ENCODE measurements around the gene LYL1.
A peak's percentile ranks its signal among the peaks of the same experiment; 100 is the strongest.

Gene LYL1

DNA sequence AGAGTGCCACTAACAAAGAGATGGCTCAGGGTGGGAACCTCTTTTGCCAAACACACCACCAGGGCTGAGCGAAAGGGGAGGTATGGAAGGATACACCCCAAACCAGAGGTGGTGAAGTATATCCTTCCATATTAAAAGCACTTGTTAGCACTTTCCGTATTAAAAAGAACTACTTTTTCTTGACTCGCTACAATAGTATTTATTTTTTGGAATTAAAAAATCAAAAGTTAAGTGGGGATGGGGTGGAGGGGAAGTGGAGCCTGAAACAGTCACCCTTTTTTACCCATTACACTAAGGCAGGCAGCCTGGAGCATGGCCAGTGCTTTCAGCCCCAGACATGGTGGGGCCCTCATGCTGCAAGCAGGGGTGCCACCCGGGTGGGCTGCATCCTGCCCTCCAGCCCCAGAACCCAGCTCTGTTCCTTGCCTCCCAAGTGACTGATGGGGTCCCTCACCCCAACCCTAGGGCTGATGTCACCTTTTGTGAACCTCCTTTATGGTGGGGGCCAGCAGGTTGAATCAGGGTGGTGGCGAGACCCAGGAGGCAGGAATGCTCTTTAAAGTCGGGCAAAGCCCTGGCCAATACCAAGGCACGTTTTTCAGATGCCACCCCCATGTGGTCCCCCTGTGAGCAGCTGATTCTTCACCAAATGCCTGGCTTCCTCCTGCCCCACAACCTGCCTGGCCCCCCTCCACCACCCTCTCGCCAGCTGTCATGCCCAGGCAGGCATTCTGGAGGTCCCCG is 31.0 kb downstream of the LYL1 start:
- no peak for DNase-seq

GRCh38 chr19:13070425-13071140 is 32.1 kb downstream of the LYL1 start:
- no peak for DNase-seq

GRCh38 chr19:13069415-13070359 is 33.0 kb downstream of the LYL1 start:
- DNase-seq: no peak

DNA sequence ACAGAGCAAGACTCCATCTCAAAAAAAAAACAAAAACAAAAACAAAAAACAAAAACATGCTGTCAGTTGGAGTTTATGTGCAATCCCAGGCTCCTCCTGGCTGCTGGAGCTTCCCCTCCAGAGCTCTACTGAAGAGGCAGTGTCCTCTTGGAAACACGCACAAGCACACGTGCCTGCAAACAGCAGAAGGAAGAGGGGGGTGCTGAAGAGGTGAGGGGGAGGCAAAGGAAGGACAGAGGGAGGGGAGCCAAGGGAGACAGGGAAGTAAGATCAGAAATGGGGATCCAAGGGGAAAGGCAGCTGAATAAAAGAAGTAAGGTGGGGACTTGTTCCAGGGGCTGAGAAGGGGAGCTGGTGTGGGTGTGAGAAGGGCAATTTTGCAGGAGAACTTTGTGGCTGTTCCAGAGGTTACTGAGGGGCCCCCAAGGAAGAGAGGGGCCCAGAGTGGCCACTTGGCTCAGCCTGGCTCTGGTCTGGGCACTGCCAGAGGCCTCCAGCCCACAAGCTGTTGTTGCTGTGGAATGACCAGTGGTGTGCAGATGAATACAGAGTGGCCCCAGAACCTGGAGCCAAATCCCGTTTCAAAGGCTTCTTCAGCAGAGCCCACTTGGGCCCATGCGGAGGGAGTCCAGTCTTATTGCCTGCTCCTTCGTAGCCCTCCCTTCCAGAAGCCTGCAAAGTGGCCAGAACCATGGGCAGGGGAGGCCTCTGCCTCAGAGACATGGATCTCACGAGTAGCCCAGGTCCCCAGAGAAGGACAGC is 34.4 kb downstream of the LYL1 start:
- DNase-seq: no peak

DNA sequence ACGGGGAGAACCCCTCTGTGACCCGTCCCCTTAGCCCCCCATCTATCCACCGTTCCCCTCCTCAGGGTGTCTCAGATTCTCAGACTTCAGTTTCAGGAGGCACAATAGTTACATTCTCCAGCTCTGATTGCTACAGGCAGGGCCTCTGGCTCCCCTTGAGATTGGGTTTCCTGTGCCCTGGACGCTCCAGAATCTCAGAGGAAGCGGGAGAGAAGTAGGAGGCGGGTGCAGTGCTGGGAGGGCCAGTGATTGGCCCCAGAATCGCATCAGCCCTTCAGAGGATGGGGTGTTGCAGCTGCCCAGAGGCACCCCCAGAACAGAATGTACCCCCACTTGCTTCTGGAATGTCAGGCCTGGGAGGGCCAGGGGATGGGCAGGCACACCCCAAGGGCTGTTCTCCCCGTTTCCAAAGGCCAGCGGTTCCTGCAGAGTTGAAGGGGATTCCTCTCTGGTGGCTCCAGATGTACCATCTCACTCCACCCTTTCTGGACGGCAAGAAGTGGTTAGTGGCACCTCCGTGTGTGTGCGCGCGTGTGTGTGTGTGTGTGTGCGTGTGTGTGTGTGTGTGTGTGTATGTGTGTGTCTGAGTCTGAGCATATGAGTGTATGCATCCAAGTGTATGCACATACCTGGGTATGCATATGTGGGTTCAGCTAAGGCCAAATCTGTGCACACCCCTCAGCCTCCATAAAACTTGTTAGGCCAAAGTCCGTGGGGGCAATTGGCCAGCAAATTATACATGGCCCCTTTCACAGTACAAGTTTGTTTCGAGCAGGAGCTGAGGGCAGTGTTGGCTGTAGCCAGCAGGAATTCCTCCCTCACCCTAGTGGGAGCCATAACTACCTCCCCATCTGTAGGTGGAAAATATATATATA is 35.5 kb downstream of the LYL1 start:
- DNase-seq: no peak

GRCh38 chr19:13066226-13066625 is 36.4 kb downstream of the LYL1 start:
- DNase-seq: no peak

- no peak for DNase-seq
Measured at GRCh38 chr19:13064092-13064489, 38.6 kb downstream of the LYL1 start.

GRCh38 chr19:13063461-13064091 is 39.1 kb downstream of the LYL1 start:
- no peak for DNase-seq

DNA sequence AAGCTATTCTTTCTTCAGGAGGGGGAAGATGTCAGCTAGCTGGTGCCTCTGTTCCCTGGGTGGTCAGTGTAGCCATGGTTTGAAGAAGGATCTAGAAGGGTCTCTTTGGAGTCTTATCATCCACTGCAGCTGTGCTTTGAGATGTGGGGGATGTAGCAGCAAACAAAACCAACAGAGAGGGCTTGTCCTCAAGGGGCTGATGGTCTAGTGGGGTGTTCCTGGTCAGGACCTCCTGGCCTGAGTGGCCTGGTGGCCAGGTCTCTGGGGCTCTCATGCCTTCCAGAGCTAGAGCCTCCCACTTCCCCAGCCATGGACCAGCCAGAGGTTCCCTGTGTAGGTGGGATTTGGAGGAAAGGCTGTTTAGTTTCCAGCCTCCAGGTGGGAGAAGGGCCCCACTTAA is 40.3 kb downstream of the LYL1 start:
- no peak for DNase-seq

DNA sequence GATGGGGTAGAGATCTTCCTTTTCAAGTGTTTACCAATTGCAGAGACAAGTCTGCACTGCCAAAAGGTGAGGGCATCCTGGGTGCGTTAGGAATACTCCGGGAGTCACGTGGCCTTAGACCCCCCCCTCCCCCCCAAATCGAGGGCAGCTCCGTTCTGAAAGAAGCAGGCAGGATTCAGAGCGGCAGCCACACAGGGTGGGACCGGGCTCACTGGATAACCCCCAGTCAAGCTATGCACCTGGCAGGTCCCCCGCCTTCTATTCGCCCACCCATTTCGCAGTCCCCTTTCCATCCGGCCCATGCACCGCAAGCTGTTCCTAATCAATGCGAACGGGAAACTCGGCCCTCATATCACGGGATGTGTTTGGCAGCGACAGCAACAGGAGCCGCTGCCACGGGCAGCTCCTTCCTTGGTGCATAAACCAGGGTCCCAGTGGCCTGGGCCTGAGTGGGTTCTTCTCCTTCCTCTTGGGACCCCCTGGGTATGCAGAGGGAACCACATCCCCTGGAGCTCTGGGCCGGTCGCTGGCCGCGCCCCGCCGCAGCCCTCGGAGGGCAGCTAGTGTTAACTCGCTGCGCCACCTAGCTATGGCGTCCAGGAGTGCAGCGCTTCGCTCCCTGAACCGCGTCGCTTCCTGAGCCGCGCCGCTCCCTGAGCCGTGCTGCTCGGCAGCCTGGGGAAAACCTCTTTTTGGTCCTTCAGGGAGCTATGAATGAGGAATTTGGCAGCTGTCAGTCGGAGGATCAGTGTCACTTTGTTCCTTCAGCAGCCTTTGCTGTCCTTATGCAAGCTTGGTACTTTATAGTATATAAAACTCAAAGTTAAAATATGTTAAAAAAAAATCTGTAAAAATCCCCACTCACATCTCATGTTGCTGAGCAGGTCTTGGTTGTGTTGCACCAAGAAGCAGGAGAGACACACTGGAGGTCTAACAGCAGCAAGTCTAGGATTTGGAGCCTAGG is 41.4 kb downstream of the LYL1 start:
- peak; percentile 64 for DNase-seq

GRCh38 chr19:13060233-13060963 is 42.3 kb downstream of the LYL1 start:
- DNase-seq: no peak

DNA sequence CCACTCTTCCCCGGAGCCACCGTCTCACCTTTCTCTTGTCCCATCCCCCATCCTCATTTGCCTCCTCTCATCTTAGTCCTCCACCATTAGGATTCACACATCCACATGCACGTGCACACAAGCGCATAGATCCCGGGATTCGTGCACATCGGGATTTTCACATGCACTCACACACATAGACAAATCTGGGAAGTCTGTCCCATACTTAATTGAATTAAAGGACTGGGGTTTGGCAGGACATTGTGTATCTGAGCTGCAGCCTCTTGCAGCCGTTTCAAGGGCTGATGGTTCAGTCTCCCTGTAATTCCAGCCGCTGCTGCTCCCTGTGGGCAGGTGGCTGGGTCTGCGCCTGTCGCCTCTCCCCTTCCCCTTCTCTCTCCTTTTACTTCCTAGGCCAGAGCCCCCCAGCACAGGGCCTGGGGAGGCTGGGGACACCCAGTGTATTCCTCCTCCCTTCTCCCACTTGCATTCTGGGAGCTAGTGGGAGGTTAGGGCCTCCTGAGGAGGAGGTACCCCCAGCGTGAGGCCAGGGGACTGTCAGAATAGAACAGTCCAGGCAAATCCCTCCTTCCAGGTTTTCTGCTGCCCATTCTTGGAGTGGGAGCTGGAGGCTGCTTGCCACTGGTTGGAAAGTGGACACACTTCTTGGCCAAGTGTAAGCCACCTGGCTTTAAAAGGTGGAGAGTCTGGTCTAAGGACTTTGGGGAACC is 43.6 kb downstream of the LYL1 start:
- DNase-seq: no peak

DNA sequence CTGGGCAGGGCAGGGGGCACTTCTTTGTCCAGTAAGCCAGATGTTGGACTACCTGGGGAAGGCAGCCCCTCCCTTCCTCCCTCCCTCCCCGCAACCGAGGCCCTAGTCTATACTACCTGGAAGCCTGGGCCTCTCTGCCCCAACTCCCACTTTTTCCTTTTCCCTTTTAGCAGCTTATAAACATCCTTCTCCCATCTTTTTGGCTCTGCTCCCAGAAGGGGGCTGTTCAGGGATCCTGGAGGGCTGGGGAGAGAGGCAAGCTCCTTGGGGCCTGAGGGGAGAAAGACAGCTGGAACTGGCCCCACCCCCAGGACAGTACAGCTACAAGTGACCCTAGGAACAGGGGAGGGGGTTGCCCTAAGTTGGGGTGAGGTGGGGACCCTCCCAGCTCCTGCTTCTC is 44.9 kb downstream of the LYL1 start:
- no peak for DNase-seq

DNA sequence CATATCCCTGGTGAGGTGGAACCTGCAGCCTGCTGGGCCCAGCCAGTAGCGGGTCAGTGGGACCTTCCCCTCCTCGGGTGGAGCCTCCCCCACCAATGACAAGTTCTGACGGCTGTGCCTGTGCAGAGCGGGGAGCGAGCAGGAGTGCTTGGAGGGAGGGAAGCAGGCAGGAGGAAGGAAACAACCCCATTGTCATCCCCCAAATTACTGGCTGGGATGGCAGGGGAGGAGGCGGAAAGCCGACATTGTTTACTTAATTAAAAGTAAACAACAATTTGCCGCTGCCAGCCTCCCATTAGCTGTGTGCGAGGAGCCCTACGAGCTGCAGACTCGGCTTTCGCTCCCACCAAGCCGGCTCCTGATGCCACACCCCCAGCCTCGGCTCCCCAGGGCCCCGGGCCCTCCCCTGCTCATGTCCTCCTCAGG is 45.5 kb downstream of the LYL1 start:
- DNase-seq: no peak

GRCh38 chr19:13056052-13056660 is 46.5 kb downstream of the LYL1 start:
- no peak for DNase-seq

DNA sequence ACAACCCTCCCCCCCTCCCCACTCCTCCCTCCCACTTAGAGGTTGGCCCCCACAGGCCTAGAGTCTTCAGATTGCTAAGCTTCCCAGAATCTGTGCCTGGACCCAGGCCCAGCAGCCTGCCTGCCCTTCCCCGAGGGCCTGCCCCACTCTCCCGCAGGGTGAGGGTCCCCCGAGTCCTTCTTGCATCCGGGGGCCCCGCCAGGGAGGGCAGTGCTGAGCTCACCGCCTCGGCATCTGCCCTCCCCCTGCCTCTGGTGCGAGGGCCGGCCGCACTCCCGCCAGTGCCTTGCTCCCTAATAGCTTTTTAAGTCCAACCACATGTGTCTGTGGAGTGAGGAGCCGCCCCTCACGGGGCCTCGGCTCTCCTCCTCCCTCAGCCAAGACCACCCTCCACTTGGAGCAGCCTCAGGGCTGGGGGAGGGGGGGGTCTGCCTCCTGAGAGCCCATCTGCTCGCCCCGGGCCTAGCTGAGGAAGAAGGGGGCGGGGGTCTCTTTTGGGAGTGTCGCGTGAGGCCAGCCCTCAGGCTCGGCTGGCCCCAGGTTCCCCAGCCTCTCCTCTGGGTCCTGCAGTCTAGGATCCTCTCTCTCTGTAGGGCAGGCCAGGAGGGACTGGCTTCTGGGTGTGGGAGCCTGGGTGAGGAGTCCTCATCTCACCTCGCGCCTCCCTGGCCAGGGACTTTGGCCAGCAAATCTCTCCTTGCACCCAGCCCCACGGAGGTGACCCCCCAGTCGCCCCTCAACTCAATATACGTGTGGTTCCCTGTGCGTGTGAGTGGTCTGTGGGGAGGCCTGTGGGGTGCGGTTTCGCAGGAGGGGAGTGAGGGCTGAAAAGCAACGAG is 47.2 kb downstream of the LYL1 start:
- DNase-seq: no peak

DNA sequence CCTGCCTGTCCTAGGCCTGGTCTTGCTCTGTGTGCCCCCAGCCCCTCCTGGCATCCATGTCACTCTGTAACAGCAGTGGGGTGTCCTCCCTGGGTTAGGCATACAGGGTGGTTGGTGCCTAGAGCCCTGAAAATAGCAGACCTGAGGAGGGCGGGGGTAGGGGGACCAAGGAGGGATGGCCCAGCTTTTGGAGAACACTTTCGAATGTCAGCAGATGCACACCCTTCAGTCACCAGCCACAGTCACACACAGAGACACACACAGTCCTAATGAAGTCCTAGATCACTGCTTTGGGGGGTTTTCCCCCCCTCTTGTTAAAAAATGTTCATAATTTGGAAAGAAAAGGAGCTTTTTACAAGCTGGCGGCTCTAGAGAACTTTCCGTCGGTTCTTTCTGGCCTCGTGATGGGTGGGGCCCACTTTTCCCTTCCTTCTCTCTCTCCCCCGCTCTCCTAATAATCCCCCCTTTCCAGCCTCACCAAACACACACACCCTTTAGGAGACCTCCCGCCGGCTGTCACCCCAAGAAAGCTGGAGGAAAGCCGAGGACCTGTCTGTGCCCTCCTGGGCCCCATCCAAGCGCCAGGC is 47.9 kb downstream of the LYL1 start:
- no peak for DNase-seq
